HepG2 (cell line): ENCODE data around the gene PARVA. TPM values are rescaled to one million over a fixed set of nuclear protein-coding genes. Genes with fewer than 3 reads are reported as not detected.

Experiments
- ATAC-seq: fragments of 200-7000 bp; cut with Tn5 transposase; 3 replicates; pipeline ENCODE4 v1.9.1; 2020; ENCODE audit warnings: mild to moderate bottlenecking, moderate library complexity
- BruUV-seq: library from RNA; stranded (reverse); fragments of 400-500 nt; replicated peaks from 2 replicates; lab custom pipeline; 2021; lab: Mats Ljungman, UMichigan
- CTCF ChIA-PET: fragments of 300-600 bp; formaldehyde crosslinking; extraction: SDS; loops from one replicate; lab custom pipeline; 2021; ENCODE audit warnings: low total read pairs, inconsistent platforms, low intra/inter-chr PET ratio; lab: Yijun Ruan, JAX
- POLR2A ChIA-PET: fragments of 350-600 bp; sonication (Branson Sonifier 250); formaldehyde crosslinking; loops from one replicate; lab custom pipeline; 2020; ENCODE audit warnings: antibody characterized with exemption, inconsistent platforms; lab: Yijun Ruan, JAX
- DNase-seq: peaks from one replicate; pipeline ENCODE4 v3.0.0-alpha.2; 2015; ENCODE audit warnings: low spot score
- FAIRE-seq: peaks from 3 replicates; lab custom pipeline; 2011; peaks lifted over from hg19 to GRCh38; lab: Jason Lieb, UNC
- H2AFZ ChIP-seq: one replicate; pipeline ENCODE4 v1.6.1; 2011; ENCODE audit warnings: low read length, inconsistent platforms
- H3K27ac ChIP-seq: fragments of 300-600 bp; 3 replicates; pipeline ENCODE4 v1.8.0; 2011; ENCODE audit warnings: mixed run types, mild to moderate bottlenecking, mixed read lengths, low read length, inconsistent platforms; ENCODE audit not compliant: insufficient read depth; ENCODE audit errors: extremely low read length
- H3K27me3 ChIP-seq, 2 experiments: fragments of 200-600 bp in 1 of 2; 2 replicates in 1 of 2; 3 replicates in 1 of 2; pipeline versions ENCODE4 v1.6.0 to v1.8.0; 2011; ENCODE audit warnings: low read length in 2 of 2, mild to moderate bottlenecking in 2 of 2, moderate library complexity in 2 of 2, inconsistent platforms in 1 of 2; ENCODE audit not compliant: insufficient read depth in 2 of 2, control insufficient read depth in 1 of 2
- H3K36me3 ChIP-seq, 2 experiments: fragments of 200-600 bp in 1 of 2; replicated peaks in 1 of 2; 2 replicates in 1 of 2; 3 replicates in 1 of 2; pipeline versions ENCODE4 v1.5.1 to v1.8.0; 2011; ENCODE audit warnings: low read length in 2 of 2, inconsistent platforms in 1 of 2; ENCODE audit not compliant: insufficient read depth in 2 of 2, control insufficient read depth in 1 of 2
- H3K4me1 ChIP-seq: 2 replicates; pipeline ENCODE4 v1.5.1; 2012; ENCODE audit warnings: low read length, inconsistent platforms; ENCODE audit not compliant: insufficient read depth
- H3K4me2 ChIP-seq: 2 replicates; pipeline ENCODE4 v1.6.0; 2011; ENCODE audit warnings: low read depth, low read length, inconsistent platforms
- H3K4me3 ChIP-seq, 3 experiments: fragments of 200-600 bp in 1 of 3; sonication (generic), shearing (Covaris generic) in 1 of 3; replicated peaks in 1 of 3; 2 replicates each; pipeline ENCODE4 v1.5.1; 2011 to 2016; ENCODE audit warnings: low read length in 3 of 3, inconsistent platforms in 2 of 3, low read depth in 2 of 3, mild to moderate bottlenecking in 2 of 3, control low read depth in 1 of 3, mixed read lengths in 1 of 3; ENCODE audit not compliant: insufficient read depth in 1 of 3
- H3K79me2 ChIP-seq: one replicate; pipeline ENCODE4 v1.6.1; 2011; ENCODE audit warnings: low read length, inconsistent platforms; ENCODE audit not compliant: insufficient read depth
- H3K9ac ChIP-seq: 2 replicates; pipeline ENCODE4 v1.6.0; 2011; ENCODE audit warnings: mild to moderate bottlenecking, low read depth, low read length, inconsistent platforms; ENCODE audit not compliant: insufficient read depth
- H3K9me3 ChIP-seq: 2 replicates; pipeline ENCODE4 v1.5.1; 2012; ENCODE audit warnings: mild to moderate bottlenecking, low read length
- H4K20me1 ChIP-seq: 2 replicates; pipeline ENCODE4 v1.6.0; 2011; ENCODE audit warnings: inconsistent platforms, mild to moderate bottlenecking, low read length, moderate library complexity; ENCODE audit not compliant: insufficient read depth
- ATF7 ChIP-seq, 2 experiments: fragments of 450-650 bp in 1 of 2; sonication (generic) in 1 of 2; formaldehyde crosslinking in 1 of 2; IDR thresholded peaks; 2 replicates each; pipeline versions ENCODE4 v1.4.0 to v1.6.1; 2016 to 2020; ENCODE audit warnings: antibody characterized with exemption in 1 of 2, mild to moderate bottlenecking in 1 of 2, missing genetic modification reagents in 1 of 2
- FOXJ3 ChIP-seq: sonication (generic); formaldehyde crosslinking; IDR thresholded peaks from 2 replicates; pipeline ENCODE4 v1.4.0; 2020; ENCODE audit warnings: missing genetic modification reagents, mild to moderate bottlenecking, borderline replicate concordance
- IKZF1 ChIP-seq: fragments of 450-650 bp; IDR thresholded peaks from 2 replicates; pipeline ENCODE4 v1.7.1; 2016
- KLF13 ChIP-seq: sonication (generic); formaldehyde crosslinking; IDR thresholded peaks from 2 replicates; pipeline ENCODE4 v1.4.0; 2020; ENCODE audit warnings: mild to moderate bottlenecking, missing genetic modification reagents
- PAXIP1 ChIP-seq: sonication (generic); formaldehyde crosslinking; conservative IDR thresholded peaks from 2 replicates; pipeline ENCODE4 v1.4.0; 2020; ENCODE audit warnings: mild to moderate bottlenecking, missing genetic modification reagents, moderate library complexity
- SMARCE1 ChIP-seq: fragments of 450-650 bp; IDR thresholded peaks from 2 replicates; pipeline ENCODE4 v1.6.1; 2017; ENCODE audit warnings: borderline replicate concordance
- SMC3 ChIP-seq: IDR thresholded peaks from 2 replicates; pipeline ENCODE4 v1.6.1; 2011; ENCODE audit warnings: low read length, improper control_type of control experiment
- SRY ChIP-seq: sonication (generic); formaldehyde crosslinking; IDR thresholded peaks from 2 replicates; pipeline ENCODE4 v1.8.0; 2022; ENCODE audit warnings: mild to moderate bottlenecking, missing genetic modification reagents
- ZBTB20 ChIP-seq: sonication (generic); formaldehyde crosslinking; IDR thresholded peaks from 2 replicates; pipeline ENCODE4 v1.8.1; 2023; ENCODE audit warnings: missing genetic modification reagents, low read depth, mild to moderate bottlenecking, borderline replicate concordance
- ZNF207 ChIP-seq: fragments of 450-650 bp; IDR thresholded peaks from 2 replicates; pipeline ENCODE4 v1.6.1; 2016; ENCODE audit warnings: antibody characterized with exemption, borderline replicate concordance
- ZNF619 ChIP-seq: sonication (generic); formaldehyde crosslinking; IDR thresholded peaks from 2 replicates; pipeline ENCODE4 v1.4.0; 2020; ENCODE audit warnings: mild to moderate bottlenecking, missing genetic modification reagents
- ZSCAN30 ChIP-seq: sonication (generic); formaldehyde crosslinking; IDR thresholded peaks from 2 replicates; pipeline ENCODE4 v1.5.0; 2020; ENCODE audit warnings: mild to moderate bottlenecking, missing genetic modification reagents
- WGBS: methylation state at CpG from one replicate; pipeline ENCODE4 v1.1.6; 2017; ENCODE audit warnings: low lambda C conversion rate; 5-methylcytosine and 5-hydroxymethylcytosine counted together
- in situ Hi-C: cut with HindIII; loops from 2 replicates; pipeline ENCODE4 v1.10.0; 2017; ENCODE audit warnings: low pct_unique_long_range_greater_than_20kb; ENCODE audit not compliant: extremely low pct_ligation_motif_present
- intact Hi-C: fragments of 100-400 bp; cut with micrococcal nuclease; formaldehyde crosslinking; loops from one replicate; pipeline ENCODE4 v1.10.0; 2022; ENCODE audit not compliant: unreplicated experiment
- polyA plus RNA-seq, 8 experiments: library from polyadenylated mRNA; depleted of rRNA in 3 of 8; stranded (reverse) in 7 of 8; unstranded in 1 of 8; fragments of >200 nt; fragmentation: Illumina TruSeq in 4 of 8; extraction: Trizol in 4 of 8; gene quantifications; 2 replicates each; pipeline versions ENCODE4 v1.2.1 to v1.2.3, GENCODE V29; 2011 to 2016; ENCODE audit warnings: low read depth in 4 of 8, missing spikeins in 1 of 8, mixed read lengths in 1 of 8; ENCODE audit not compliant: insufficient read depth in 1 of 8
- total RNA-seq, 5 experiments: library from RNA; depleted of rRNA; stranded (reverse); fragments of >200 nt; fragmentation: Illumina TruSeq; extraction: Trizol; gene quantifications; 2 replicates each; pipeline ENCODE4 v1.2.3, GENCODE V29; 2016; ENCODE audit warnings: low read depth in 1 of 5
- TF ChIP-seq, protein P1 (sequence below): sonication (generic); formaldehyde crosslinking; IDR thresholded peaks from 2 replicates; pipeline ENCODE4 v1.5.0; 2020; ENCODE audit warnings: missing genetic modification reagents

The PARVA gene
- total and polyA plus RNA-seq, 2 of the 13 experiments (the other 11 are each of a cell fraction or from before 2014, with no cell fraction given), result 5.9 to 9.1 TPM

DNA sequence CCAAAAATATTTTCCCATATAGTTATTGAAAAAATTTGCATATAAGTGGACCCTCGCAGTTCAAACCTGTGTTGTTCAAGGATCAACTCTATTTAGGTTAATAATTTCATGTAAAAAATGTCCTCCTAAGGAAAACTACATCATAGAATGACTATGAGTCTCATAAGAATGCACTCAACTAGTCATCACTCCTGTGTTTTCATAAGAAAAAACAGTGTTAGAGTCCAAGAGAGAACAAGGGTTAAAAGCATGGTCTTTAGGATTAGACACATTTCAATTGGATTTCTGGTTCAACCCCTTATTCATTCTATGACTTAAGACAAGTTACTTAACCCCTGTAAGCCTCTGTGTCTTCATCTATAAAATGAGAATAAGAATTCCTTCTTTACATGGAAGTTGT lies 5.1 kb downstream of the PARVA start:
- Histone ChIP-seq H3K4me2 (no peak overlapping the region), H3K9me3 (no peaks in the 10 kb centered on the region), H3K79me2 (no peaks in the 10 kb centered on the region), H3K4me1 (peaks cover 33% of the 10 kb centered on the region), H3K27ac (no peak overlapping the region), H4K20me1 (no peaks in the 10 kb centered on the region), H3K27me3 (no peaks in the 10 kb centered on the region), H3K36me3 (no peaks in the 10 kb centered on the region), H2AFZ (no peak overlapping the region), H3K4me3 (no peak overlapping the region), H3K9ac (no peak overlapping the region)
- POLR2A ChIA-PET, result no interaction called here
- FAIRE-seq (no peak), DNase-seq (no peak), ATAC-seq (no peak)
- TF ChIP-seq ZSCAN30 (CRISPR knock-in tag) (no peak), ZNF207 (no peak), ZBTB20 (CRISPR knock-in tag) (no peak), SMC3 (no peak), SMARCE1 (no peak), ZNF619 (CRISPR knock-in tag) (no peak), IKZF1 (no peak), SRY (CRISPR knock-in tag) (no peak), PAXIP1 (CRISPR knock-in tag) (no peak), FOXJ3 (CRISPR knock-in tag) (no peak), ATF7 (IDR thresholded peaks at IDR 0.05) (no peak), ATF7 (CRISPR knock-in tag; IDR thresholded peaks at IDR 0.05) (no peak), KLF13 (no peak)
- TF ChIP-seq, protein P1, sequence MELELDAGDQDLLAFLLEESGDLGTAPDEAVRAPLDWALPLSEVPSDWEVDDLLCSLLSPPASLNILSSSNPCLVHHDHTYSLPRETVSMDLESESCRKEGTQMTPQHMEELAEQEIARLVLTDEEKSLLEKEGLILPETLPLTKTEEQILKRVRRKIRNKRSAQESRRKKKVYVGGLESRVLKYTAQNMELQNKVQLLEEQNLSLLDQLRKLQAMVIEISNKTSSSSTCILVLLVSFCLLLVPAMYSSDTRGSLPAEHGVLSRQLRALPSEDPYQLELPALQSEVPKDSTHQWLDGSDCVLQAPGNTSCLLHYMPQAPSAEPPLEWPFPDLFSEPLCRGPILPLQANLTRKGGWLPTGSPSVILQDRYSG, result no peak
- intact Hi-C loops, result no loop called here
- CTCF ChIA-PET, result no interaction called here
- WGBS, result 92% methylated on average over 1 of the region's 1 CpG
- BruUV-seq, result no TSS peak
- in situ Hi-C loops, result no loop called here
